ENCODE results near the gene PAQR3.
A peak's percentile ranks its signal among the peaks of the same experiment; 100 is the strongest.

PAQR3 gene

DNA sequence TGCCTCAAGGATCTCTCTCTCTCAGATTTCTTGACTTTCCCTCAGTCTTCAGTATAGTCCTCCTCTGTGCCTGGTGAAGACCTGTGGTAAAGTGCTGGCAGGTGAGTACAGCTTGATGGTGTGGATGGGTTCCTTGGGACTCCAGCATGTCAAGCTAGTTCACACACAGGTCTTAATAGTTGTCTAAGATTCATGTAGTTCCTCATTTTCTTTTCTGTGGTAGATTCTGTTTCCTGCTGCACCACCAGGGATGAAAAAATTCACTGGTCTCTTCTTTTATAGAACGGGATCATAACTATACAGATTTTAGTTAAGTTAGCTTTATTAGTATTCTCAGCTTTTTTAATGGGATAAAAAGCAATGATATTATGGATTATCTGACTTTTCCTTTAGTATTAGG lies 32.5 kb upstream of the PAQR3 start:
- no peak overlapping the region for H4K8ac ChIP-seq (ENCODE audit: low read depth, low read length)
- no CpG with 5 or more reads among the region's 1 CpG for WGBS, 2 donors (ENCODE audit: extremely low coverage in 2 of 2, insufficient read length in 2 of 2, insufficient replicate concordance in 1 of 2)
- H2BK12ac ChIP-seq (ENCODE audit: low read length), result no peak overlapping the region
- H3K14ac ChIP-seq (ENCODE audit: low read length), result no peak overlapping the region
- no peak overlapping the region for H3K4ac ChIP-seq (ENCODE audit: low read length)
- H2BK120ac ChIP-seq (ENCODE audit: low read depth, low read length), result no peak overlapping the region
- H3K4me3 ChIP-seq (ENCODE audit: low read length in 2 of 2), result no peak overlapping the region
- no peak overlapping the region for H3K18ac ChIP-seq (ENCODE audit: low read length)
- no peak overlapping the region for H3K9ac ChIP-seq (ENCODE audit: low read depth, low read length, poor library complexity)
- H2BK15ac ChIP-seq (ENCODE audit: low read length), result no peak overlapping the region
- no peaks in the 10 kb centered on the region for H3K9me3 ChIP-seq (replicated peaks in 1 of 2; ENCODE audit: control insufficient read depth in 2 of 2, insufficient read depth in 1 of 2, low read depth in 1 of 2, low read length in 2 of 2)
- no peaks in the 10 kb centered on the region for H3K79me1 ChIP-seq (ENCODE audit: low read depth, low read length)
- no peak overlapping the region for H4K91ac ChIP-seq (ENCODE audit: low read depth, low read length, poor library complexity)
- H2AK5ac ChIP-seq (ENCODE audit: low read depth, low read length), result no peak overlapping the region
- H3K36me3 ChIP-seq (replicated peaks in 1 of 2; ENCODE audit: control insufficient read depth in 2 of 2, insufficient read depth in 2 of 2, low read length in 2 of 2), result no peaks in the 10 kb centered on the region
- peak overlapping the region; percentile 1 for H2AFZ ChIP-seq (ENCODE audit: low read length)
- no peak overlapping the region for H3K4me2 ChIP-seq (ENCODE audit: insufficient read depth, low read length, poor library complexity, severe bottlenecking)
- H3K4me1 ChIP-seq (ENCODE audit: control insufficient read depth in 2 of 2, insufficient read depth in 1 of 2, low read depth in 1 of 2, low read length in 2 of 2), result no peaks in the 10 kb centered on the region
- H2BK5ac ChIP-seq (ENCODE audit: low read length), result no peak overlapping the region
- H3K27me3 ChIP-seq (ENCODE audit: control insufficient read depth in 3 of 3, insufficient read depth in 3 of 3, low read depth in 1 of 3, low read length in 3 of 3), result no peaks in the 10 kb centered on the region
- H3K23ac ChIP-seq (ENCODE audit: low read depth, low read length, poor library complexity), result no peak overlapping the region
- no peak overlapping the region for H3K27ac ChIP-seq (replicated peaks; ENCODE audit: low read length)
- DNase-seq (ENCODE audit: low spot score), result no peak

DNA sequence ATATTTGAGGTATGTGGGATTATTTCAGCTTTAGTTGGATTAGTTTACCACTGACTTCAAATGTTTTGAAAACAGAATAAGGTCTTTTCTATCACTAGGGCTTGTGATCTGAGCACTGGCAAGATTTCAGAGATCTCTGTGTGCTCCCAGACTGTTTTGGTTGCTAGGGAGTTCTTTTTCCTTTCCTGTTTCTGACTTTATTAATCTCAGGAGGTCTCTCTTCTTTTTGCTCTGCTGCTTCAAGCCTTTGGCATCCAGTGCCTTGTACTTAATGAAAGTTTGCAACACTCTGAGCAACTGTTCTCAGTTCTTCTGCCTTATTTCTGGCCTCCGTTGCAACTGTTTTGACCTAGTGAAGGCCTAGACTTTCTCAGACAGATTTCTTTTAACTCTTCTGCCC lies 32.1 kb upstream of the PAQR3 start:
- Histone ChIP-seq H3K9ac (ENCODE audit: low read depth, low read length, poor library complexity) (no peak overlapping the region), H2AK5ac (ENCODE audit: low read depth, low read length) (no peak overlapping the region), H4K91ac (ENCODE audit: low read depth, low read length, poor library complexity) (no peak overlapping the region), H3K27me3 (ENCODE audit: control insufficient read depth in 3 of 3, insufficient read depth in 3 of 3, low read depth in 1 of 3, low read length in 3 of 3) (no peaks in the 10 kb centered on the region), H3K36me3 (replicated peaks in 1 of 2; ENCODE audit: control insufficient read depth in 2 of 2, insufficient read depth in 2 of 2, low read length in 2 of 2) (no peaks in the 10 kb centered on the region), H4K8ac (ENCODE audit: low read depth, low read length) (no peak overlapping the region), H3K79me1 (ENCODE audit: low read depth, low read length) (no peaks in the 10 kb centered on the region), H3K23ac (ENCODE audit: low read depth, low read length, poor library complexity) (no peak overlapping the region), H2BK15ac (ENCODE audit: low read length) (no peak overlapping the region), H3K27ac (replicated peaks; ENCODE audit: low read length) (no peak overlapping the region), H3K4me1 (ENCODE audit: control insufficient read depth in 2 of 2, insufficient read depth in 1 of 2, low read depth in 1 of 2, low read length in 2 of 2) (no peaks in the 10 kb centered on the region), H3K9me3 (replicated peaks in 1 of 2; ENCODE audit: control insufficient read depth in 2 of 2, insufficient read depth in 1 of 2, low read depth in 1 of 2, low read length in 2 of 2) (no peaks in the 10 kb centered on the region), H2BK120ac (ENCODE audit: low read depth, low read length) (no peak overlapping the region), H2BK5ac (ENCODE audit: low read length) (no peak overlapping the region), H2AFZ (ENCODE audit: low read length) (peak overlapping the region; percentile 1), H3K18ac (ENCODE audit: low read length) (no peak overlapping the region), H3K4me2 (ENCODE audit: insufficient read depth, low read length, poor library complexity, severe bottlenecking) (no peak overlapping the region), H2BK12ac (ENCODE audit: low read length) (no peak overlapping the region), H3K4me3 (ENCODE audit: low read length in 2 of 2) (no peak overlapping the region), H3K14ac (ENCODE audit: low read length) (no peak overlapping the region), H3K4ac (ENCODE audit: low read length) (no peak overlapping the region)
- no peak for DNase-seq (ENCODE audit: low spot score)
- WGBS, 2 donors (ENCODE audit: extremely low coverage in 2 of 2, insufficient read length in 2 of 2, insufficient replicate concordance in 1 of 2), result no CpG with 5 or more reads among the region's 1 CpG

DNA sequence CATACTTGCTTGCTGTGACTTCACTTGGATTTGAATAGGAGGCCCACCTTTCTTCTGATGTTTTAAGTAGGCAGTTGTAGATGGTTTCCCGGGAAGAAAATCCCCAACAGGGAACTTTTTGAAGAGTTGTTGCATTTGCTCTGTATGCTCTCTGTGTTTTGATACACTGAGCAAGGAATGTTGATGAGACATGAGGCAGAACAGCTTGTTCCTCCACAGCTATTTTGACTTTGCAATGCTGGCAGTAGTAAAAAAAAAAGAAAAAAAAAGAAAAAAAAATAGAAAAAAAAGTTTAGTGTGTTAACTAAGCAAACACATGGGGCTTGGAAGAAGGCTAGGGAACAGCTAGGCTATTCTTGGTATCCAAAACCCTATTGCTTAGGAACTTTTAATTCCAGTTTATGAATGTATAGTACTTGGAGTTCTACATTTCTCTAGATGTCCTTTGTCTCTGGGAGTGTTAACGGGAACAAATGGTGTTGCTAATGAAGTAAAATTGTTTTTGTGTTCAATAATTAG lies 23.4 kb upstream of the PAQR3 start:
- Histone ChIP-seq H3K23ac (ENCODE audit: low read depth, low read length, poor library complexity) (no peak overlapping the region), H3K4me3 (ENCODE audit: low read length in 2 of 2) (no peak overlapping the region), H3K4me2 (ENCODE audit: insufficient read depth, low read length, poor library complexity, severe bottlenecking) (no peak overlapping the region), H4K8ac (ENCODE audit: low read depth, low read length) (no peak overlapping the region), H2BK120ac (ENCODE audit: low read depth, low read length) (no peak overlapping the region), H2AFZ (ENCODE audit: low read length) (no peak overlapping the region), H3K18ac (ENCODE audit: low read length) (no peak overlapping the region), H3K27me3 (ENCODE audit: control insufficient read depth in 3 of 3, insufficient read depth in 3 of 3, low read depth in 1 of 3, low read length in 3 of 3) (peaks cover 0 to 2% (median 0%) of the 10 kb centered on the region in 3 experiments), H3K4ac (ENCODE audit: low read length) (no peak overlapping the region), H2BK15ac (ENCODE audit: low read length) (no peak overlapping the region), H3K36me3 (replicated peaks in 1 of 2; ENCODE audit: control insufficient read depth in 2 of 2, insufficient read depth in 2 of 2, low read length in 2 of 2) (no peaks in the 10 kb centered on the region), H3K27ac (replicated peaks; ENCODE audit: low read length) (no peak overlapping the region), H3K9me3 (replicated peaks in 1 of 2; ENCODE audit: control insufficient read depth in 2 of 2, insufficient read depth in 1 of 2, low read depth in 1 of 2, low read length in 2 of 2) (peaks cover 0 to 2% of the 10 kb centered on the region in 2 donors), H2BK12ac (ENCODE audit: low read length) (no peak overlapping the region), H2BK5ac (ENCODE audit: low read length) (no peak overlapping the region), H4K91ac (ENCODE audit: low read depth, low read length, poor library complexity) (no peak overlapping the region), H3K9ac (ENCODE audit: low read depth, low read length, poor library complexity) (no peak overlapping the region), H2AK5ac (ENCODE audit: low read depth, low read length) (no peak overlapping the region), H3K14ac (ENCODE audit: low read length) (no peak overlapping the region), H3K4me1 (ENCODE audit: control insufficient read depth in 2 of 2, insufficient read depth in 1 of 2, low read depth in 1 of 2, low read length in 2 of 2) (no peaks in the 10 kb centered on the region), H3K79me1 (ENCODE audit: low read depth, low read length) (no peaks in the 10 kb centered on the region)
- no CpG with 5 or more reads among the region's 2 CpGs for WGBS, 2 donors (ENCODE audit: extremely low coverage in 2 of 2, insufficient read length in 2 of 2, insufficient replicate concordance in 1 of 2)
- no peak for DNase-seq (ENCODE audit: low spot score)

DNA sequence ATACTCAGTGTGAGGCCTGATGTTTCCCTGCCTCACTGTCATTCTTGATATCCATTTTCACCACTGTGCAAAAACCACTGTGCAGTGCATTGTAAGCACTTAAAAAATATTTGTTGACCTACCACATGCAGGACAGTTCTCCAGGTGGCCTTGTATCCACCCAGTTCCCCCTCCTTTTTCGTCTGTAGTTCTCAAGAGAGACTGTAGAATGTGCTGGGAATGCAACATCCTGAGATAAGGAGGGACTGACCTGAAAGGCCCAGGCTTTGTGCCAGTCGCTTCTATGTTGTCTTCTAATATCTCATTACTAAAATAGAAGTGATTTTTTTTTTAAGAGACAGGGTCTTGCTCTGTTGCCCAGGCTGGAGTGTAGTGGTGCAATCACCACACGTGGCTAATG lies 21.7 kb upstream of the PAQR3 start:
- Histone ChIP-seq H2BK120ac (ENCODE audit: low read depth, low read length) (no peak overlapping the region), H2AFZ (ENCODE audit: low read length) (no peak overlapping the region), H3K18ac (ENCODE audit: low read length) (no peak overlapping the region), H3K9ac (ENCODE audit: low read depth, low read length, poor library complexity) (no peak overlapping the region), H3K4ac (ENCODE audit: low read length) (no peak overlapping the region), H3K4me2 (ENCODE audit: insufficient read depth, low read length, poor library complexity, severe bottlenecking) (no peak overlapping the region), H2BK12ac (ENCODE audit: low read length) (no peak overlapping the region), H3K9me3 (replicated peaks in 1 of 2; ENCODE audit: control insufficient read depth in 2 of 2, insufficient read depth in 1 of 2, low read depth in 1 of 2, low read length in 2 of 2) (peaks cover 0 to 2% of the 10 kb centered on the region in 2 donors), H3K4me3 (ENCODE audit: low read length in 2 of 2) (no peak overlapping the region), H3K23ac (ENCODE audit: low read depth, low read length, poor library complexity) (no peak overlapping the region), H3K36me3 (replicated peaks in 1 of 2; ENCODE audit: control insufficient read depth in 2 of 2, insufficient read depth in 2 of 2, low read length in 2 of 2) (no peaks in the 10 kb centered on the region), H4K91ac (ENCODE audit: low read depth, low read length, poor library complexity) (no peak overlapping the region), H2BK5ac (ENCODE audit: low read length) (no peak overlapping the region), H3K14ac (ENCODE audit: low read length) (no peak overlapping the region), H3K27ac (replicated peaks; ENCODE audit: low read length) (no peak overlapping the region), H2BK15ac (ENCODE audit: low read length) (no peak overlapping the region), H3K4me1 (ENCODE audit: control insufficient read depth in 2 of 2, insufficient read depth in 1 of 2, low read depth in 1 of 2, low read length in 2 of 2) (peaks cover 0 to 4% of the 10 kb centered on the region in 2 donors), H3K79me1 (ENCODE audit: low read depth, low read length) (no peaks in the 10 kb centered on the region), H2AK5ac (ENCODE audit: low read depth, low read length) (no peak overlapping the region), H4K8ac (ENCODE audit: low read depth, low read length) (no peak overlapping the region), H3K27me3 (ENCODE audit: control insufficient read depth in 3 of 3, insufficient read depth in 3 of 3, low read depth in 1 of 3, low read length in 3 of 3) (peaks cover 0 to 2% (median 0%) of the 10 kb centered on the region in 3 experiments)
- no peak for DNase-seq (ENCODE audit: low spot score)
- WGBS, 2 donors (ENCODE audit: extremely low coverage in 2 of 2, insufficient read length in 2 of 2, insufficient replicate concordance in 1 of 2), result no CpG with 5 or more reads among the region's 3 CpGs
